ENCODE results near the gene HLCS. TPM values are rescaled to one million over a fixed set of nuclear protein-coding genes. Genes with fewer than 3 reads are reported as not detected.

HLCS gene
- total and polyA plus RNA-seq, 10 of the 15 experiments (the other 5 are each of a cell fraction or from before 2014, with no cell fraction given): 1.5 to 12.7 (median 9.6) TPM

DNA sequence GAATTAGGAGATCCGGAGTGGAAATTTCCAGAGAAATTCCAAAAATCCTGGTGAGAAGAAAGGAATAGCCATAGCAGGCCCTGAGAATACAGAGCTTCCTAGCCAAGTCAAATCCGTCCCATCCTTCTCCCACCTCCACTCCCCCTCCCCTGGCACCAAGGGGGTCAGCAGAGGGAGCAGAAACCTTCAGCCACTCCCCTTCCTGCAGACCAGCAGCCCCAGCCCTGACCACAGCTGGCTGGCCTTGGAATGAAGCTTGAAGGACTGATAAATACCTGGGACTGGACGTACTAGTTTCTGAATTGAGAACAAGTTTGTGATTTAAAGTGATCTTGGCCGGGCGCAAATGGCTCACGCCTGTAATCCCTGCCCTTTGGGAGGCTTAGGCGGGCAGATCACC is 26.2 kb upstream of the HLCS start (continued):
- TF ChIP-seq, protein P1, sequence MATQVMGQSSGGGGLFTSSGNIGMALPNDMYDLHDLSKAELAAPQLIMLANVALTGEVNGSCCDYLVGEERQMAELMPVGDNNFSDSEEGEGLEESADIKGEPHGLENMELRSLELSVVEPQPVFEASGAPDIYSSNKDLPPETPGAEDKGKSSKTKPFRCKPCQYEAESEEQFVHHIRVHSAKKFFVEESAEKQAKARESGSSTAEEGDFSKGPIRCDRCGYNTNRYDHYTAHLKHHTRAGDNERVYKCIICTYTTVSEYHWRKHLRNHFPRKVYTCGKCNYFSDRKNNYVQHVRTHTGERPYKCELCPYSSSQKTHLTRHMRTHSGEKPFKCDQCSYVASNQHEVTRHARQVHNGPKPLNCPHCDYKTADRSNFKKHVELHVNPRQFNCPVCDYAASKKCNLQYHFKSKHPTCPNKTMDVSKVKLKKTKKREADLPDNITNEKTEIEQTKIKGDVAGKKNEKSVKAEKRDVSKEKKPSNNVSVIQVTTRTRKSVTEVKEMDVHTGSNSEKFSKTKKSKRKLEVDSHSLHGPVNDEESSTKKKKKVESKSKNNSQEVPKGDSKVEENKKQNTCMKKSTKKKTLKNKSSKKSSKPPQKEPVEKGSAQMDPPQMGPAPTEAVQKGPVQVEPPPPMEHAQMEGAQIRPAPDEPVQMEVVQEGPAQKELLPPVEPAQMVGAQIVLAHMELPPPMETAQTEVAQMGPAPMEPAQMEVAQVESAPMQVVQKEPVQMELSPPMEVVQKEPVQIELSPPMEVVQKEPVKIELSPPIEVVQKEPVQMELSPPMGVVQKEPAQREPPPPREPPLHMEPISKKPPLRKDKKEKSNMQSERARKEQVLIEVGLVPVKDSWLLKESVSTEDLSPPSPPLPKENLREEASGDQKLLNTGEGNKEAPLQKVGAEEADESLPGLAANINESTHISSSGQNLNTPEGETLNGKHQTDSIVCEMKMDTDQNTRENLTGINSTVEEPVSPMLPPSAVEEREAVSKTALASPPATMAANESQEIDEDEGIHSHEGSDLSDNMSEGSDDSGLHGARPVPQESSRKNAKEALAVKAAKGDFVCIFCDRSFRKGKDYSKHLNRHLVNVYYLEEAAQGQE (IDR thresholded peaks at IDR 0.05; ENCODE audit: low read depth, low read length): no peak
- TF ChIP-seq RFX5 (IDR thresholded peaks at IDR 0.05; ENCODE audit: low read depth, low read length) (no peak), ZNF274 (IDR thresholded peaks at IDR 0.05; ENCODE audit: insufficient read depth, insufficient read length) (no peak), NBN (IDR thresholded peaks at IDR 0.05) (no peak)

DNA sequence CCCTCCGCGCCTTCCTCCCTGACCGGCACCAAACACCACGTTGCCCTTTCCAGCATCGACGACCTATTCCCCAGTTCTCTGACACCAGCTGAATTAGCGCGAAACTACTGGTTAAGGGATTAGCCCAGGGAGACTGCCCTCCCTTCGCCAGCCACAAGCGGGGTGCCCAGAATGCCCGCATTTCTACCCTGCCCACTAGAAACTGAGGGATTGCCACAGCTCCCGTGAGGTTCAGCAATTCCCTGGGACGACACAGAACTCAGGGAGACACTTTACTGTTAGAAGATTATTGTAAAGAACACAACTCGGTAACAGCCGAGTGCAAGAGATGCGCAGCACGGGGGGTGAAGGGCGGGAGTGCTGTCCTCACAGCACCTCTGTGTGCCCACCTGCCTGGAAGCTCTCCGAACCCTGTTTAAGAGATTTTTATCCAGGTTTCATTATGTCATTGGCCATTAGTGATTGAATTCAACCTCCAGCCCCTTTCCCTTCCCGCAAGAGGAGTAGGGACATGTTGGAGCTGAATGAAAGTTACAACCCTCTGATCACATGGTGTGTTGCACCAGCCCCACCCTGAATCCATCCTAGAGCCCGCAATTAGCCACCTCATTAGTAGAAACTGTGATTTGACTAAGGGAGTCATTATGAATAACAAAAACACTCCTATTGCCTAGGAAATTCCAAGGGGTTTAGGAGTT is 24.2 kb upstream of the HLCS start:
- Histone ChIP-seq H3K4me2 (ENCODE audit: control insufficient read depth, insufficient read depth) (peak overlapping the region; percentile 85; the same call in 1 of the 2 replicates), H4K20me1 (ENCODE audit: control insufficient read depth, insufficient read depth) (no peaks in the 10 kb centered on the region), H3K27me3 (replicated peaks in 1 of 2; ENCODE audit: control insufficient read depth in 2 of 2, insufficient read depth in 2 of 2, low read length in 1 of 2) (no peaks in the 10 kb centered on the region), H3K27ac (ENCODE audit: control insufficient read depth, insufficient read depth) (no peak overlapping the region), H3K36me3 (ENCODE audit: control insufficient read depth in 2 of 2, insufficient read depth in 2 of 2, low read length in 1 of 2) (no peaks in the 10 kb centered on the region), H3K4me1 (ENCODE audit: control insufficient read depth, insufficient read depth, low read length) (no peaks in the 10 kb centered on the region), H3K79me2 (ENCODE audit: control insufficient read depth, insufficient read depth, low read length) (no peaks in the 10 kb centered on the region), H3K9ac (ENCODE audit: control insufficient read depth, insufficient read depth, low read length) (no peak overlapping the region), H3K9me3 (replicated peaks; ENCODE audit: control insufficient read depth, insufficient read depth, low read length) (no peaks in the 10 kb centered on the region), H3K4me3 (peak overlapping the region; percentile 76; the same call in 1 of the 2 replicates), H2AFZ (ENCODE audit: control insufficient read depth, low read depth, low read length) (peak overlapping the region; percentile 87)
- intact Hi-C loops (cut with micrococcal nuclease; ENCODE audit: unreplicated experiment): no loop called here
- in situ Hi-C loops (cut with MboI): no loop called here
- TF ChIP-seq CTCF (IDR thresholded peaks at IDR 0.05 in 2 of 3, conservative IDR thresholded peaks at IDR 0.05 in 1 of 3; ENCODE audit: control insufficient read depth in 2 of 3, extremely low read depth in 1 of 3, insufficient read depth in 1 of 3, low read depth in 3 of 3, low read length in 3 of 3) (0 out of 6 replicates have a peak, but pooled peaks of 1 of the 3 experiments have one; percentile 0), HDGF (IDR thresholded peaks at IDR 0.05) (0 out of 2 replicates have a peak, but pooled peaks have one; percentile 4)
- TF ChIP-seq, protein P2, sequence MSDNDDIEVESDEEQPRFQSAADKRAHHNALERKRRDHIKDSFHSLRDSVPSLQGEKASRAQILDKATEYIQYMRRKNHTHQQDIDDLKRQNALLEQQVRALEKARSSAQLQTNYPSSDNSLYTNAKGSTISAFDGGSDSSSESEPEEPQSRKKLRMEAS (IDR thresholded peaks at IDR 0.05; ENCODE audit: low read depth, low read length): no peak
- ChIA-PET POLR2A (interaction anchor here (0.7 to 2.4 kb wide), 3 partner anchors 11 to 17 kb away, joined by 3 to 12 read pairs (median 5); no protein-coding TSS in a partner anchor), CTCF (interaction anchor here (0.7 to 5.8 kb wide), 11 partner anchors 8 to 74 kb away, joined by 3 to 94 read pairs (median 7); partner anchors contain the start of gene HLCS), SMC1A (ENCODE audit: uncharacterized antibody, unreplicated experiment) (interaction anchor here (1.1 to 4.1 kb wide), 7 partner anchors 8 to 36 kb away, joined by 3 to 23 read pairs (median 3); no protein-coding TSS in a partner anchor), RAD21 (ENCODE audit: unreplicated experiment) (interaction anchor here (0.8 to 2.1 kb wide), 3 partner anchors 13 to 19 kb away, joined by 4 to 19 read pairs (median 6); no protein-coding TSS in a partner anchor)
- 88% methylated on average over 21 of the region's 21 CpGs for WGBS (ENCODE audit: insufficient coverage, insufficient replicate concordance, low lambda C conversion rate, missing lambda C conversion rate)
- ATAC-seq: no peak
- FAIRE-seq: no peak
- DNase-seq (ENCODE audit: low read depth, low spot score): no peak
- BruUV-seq (replicated peaks): no TSS peak

Data from GM12878 (cell line).